ENCODE measurements around the gene PLEKHA7.
A peak's percentile ranks its signal among the peaks of the same experiment; 100 is the strongest.

Gene PLEKHA7

DNA sequence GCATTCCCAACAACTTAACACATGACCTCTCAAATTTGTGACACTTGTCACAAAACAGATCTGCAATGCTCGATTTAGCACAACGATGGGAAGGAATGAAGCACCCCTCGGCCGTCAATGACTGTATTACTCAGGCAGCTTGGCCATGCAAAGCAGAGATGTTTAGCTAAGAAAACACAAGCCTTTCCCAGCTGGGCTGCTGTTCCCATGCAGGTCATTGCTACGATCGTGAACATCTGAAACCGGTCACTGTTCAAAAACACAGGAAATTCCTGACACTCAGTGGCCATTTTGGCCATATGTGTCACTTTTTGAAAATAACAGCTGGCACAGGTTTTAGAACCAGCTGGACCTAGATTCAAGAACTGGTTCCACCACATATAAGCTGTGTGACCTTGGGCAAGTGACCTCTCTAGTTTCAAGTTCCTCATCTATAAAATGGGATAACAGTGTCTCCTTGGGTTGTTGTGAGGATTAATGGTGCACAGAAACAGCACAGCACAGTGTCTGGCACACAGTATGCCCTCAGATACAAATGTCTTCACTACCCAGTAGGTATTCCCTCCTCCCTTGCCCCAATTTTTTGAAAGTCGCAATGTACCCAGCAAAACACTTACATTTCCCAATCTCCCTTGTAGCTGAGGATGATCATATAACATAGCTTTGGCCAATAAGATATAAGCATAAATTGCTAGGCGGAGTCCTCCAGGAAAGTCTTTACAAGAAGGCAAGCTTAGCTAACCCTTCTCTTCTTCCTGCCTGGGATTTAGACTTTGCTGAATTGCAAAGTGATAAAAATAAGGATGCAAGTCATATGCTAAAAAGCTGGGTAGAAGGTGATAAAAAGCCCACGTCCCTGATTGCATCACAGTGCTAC is 182.7 kb downstream of the PLEKHA7 start:
- DNase-seq, result no peak

DNA sequence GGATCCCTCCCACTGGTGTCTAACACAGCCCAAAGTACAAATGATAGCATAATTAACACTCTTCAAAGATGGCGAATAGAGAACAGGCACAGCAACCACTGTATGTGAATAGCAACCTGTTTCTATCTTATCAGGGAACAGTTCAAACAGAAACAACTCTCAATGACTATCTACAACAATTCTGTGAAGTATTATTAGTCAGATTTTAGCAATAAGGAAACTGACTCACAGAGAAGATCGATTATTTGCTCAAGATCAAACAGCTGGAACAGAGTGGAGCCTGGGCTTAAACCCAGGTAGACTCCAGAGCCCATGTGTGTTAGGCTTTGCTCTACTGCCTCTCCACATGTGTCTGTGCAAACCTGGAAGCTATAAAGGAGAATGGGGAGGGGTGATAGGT is 187.1 kb downstream of the PLEKHA7 start:
- DNase-seq, result peak; percentile 42

DNA sequence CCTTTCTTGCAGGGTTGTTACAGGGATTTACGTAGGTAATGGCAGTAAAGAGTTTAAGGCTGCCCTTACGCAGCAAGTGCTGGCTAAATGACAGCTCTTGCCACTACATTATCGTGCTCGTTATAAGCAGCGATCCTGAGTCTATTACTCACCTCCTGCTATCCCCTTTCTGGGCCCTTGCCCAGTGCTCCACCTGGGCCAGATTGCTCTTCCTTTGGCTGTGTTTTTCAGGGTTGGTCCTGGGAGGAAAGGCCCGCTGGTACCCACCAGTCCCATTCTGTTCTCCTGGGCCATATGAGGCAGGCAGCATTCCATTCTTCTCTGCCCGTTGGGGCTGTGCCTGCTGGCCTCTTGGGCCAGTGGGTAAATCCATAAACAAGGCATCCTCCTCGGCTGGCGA is 188.2 kb downstream of the PLEKHA7 start:
- DNase-seq, result no peak

DNA sequence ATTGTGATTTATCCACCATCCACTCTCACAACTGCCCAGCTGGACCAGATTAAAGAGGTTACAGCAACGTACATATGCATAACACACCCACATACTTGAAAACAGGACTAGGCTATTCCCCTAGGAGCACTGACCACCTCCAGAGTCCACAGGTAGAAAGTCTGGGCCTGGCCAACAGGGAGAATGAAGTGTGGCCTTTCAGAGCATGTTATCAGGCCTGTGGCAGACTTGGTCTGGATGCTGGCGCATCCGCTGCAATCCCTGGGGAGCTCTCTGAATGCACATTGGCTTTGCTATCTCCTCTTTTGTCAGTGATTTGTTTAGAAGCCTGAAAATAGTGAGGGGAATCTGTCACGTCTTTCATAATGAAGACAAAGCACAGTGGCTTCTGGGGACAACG is 189.1 kb downstream of the PLEKHA7 start:
- no peak for DNase-seq

DNA sequence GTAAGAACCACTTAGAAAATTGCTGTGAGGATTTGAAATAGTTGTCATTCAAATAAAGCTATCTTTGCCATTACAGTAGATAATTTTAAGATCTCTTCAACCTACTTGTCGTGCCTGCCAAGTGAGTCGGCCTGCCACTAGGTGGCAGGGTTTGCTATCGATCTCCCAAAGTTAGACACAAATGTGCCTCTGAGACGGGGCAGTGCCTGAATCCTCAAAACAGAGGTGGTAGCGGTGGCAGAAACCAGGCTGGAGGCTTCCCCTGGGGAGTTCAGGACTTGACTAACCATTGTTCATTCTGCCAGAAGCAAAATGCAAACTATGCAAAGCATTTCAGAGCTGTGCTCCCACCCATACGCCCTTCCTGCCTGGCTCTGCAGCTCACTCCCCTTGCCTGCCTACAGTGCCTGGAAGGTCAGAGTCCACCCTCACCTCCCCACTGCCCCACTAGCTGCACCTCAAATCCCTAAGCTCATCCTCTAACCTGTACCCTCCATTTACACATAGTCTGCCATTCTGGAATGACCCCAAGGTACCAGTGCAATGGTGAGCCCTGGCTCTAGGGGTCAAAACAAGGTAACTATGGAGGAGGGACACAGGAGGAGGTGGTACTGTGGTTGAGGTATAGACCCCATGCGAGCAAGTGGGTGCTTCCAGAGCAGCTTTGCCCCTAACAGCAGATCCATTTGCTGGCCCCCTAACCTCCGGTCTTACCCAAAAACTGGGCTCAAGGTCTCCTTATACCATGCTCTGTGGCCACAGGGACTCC is 193.7 kb downstream of the PLEKHA7 start:
- peak; percentile 83 for DNase-seq

DNA sequence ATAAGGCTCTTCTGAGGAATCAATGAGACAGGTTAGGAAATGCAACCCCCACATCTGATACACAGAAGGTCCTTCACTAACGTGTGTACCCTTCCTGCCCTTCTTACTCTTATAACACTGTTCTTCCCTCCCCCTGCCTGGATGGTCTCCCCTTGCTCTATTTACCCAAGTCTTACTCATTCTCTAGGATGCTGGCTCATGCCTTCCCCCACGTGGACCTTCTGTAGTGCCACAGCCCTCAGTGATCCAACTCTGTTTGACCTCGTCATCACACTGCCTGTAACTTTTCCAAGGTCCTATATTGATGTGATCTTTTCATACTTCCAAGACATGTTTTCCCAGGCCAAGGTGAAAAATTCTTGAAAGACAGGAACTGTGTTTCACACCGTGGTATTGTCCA is 195.9 kb downstream of the PLEKHA7 start:
- no peak for DNase-seq

DNA sequence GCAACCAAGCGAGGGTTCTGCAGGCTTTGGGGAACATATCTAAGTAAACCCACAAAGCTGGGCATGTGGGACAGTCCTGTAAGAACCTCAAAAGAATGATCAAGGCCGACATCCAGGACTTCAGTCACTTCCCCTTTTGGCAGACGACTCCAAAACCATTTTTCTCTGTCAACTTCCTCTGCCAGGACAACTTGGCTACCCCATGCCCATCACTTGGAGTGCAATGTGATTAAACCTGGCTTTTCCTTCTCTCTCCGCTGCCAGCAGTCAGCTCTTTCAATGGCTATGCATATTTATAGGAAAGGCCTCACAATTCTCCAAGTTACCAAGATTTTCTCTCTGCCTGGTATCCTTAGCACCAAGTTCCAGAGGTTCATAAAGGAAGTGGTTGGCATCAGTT is 196.9 kb downstream of the PLEKHA7 start:
- DNase-seq, result no peak

DNA sequence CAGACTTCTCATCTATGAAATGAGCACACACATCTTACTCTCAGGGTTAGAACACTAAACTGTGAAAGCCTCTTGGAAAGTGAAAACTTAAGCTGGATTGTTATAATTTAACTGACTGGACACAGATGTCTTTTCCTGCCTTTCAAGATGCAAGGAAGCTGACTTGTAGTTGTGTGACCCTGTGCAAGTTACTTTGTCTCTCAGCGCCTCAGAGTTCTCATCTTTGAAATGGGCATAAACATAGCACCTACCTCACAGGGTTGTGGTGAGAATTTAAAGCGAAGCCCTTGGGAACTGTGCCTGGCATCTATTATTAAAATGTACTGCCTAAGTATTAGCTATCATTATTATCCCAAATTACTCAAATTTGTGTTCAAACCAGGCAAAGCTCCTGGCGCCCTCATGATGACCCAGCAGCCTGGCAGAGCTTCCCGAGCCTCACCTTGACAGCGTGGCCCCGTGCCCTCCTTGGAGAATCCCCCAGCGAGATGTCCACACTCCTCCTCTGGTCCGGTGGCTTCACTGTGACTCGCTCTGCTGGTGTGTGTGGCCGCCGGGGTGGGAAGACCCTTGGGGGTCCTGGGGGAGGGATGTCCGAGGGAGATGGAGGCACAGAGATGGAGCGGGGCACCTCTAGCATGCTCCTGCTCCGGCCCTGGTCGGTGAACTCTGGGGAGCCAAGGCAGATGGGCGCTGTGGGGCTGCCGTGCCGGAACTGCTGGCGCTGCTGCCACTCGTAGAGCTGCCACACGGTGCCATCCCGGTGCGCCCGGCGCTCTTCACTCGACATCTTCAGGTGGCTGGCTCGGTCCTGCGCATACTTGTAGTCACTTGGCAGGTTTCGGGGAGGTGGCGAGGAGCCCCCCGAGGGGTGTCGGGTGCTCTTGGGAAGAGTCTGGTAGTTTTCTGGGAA is 197.6 kb downstream of the PLEKHA7 start:
- DNase-seq, result no peak

DNA sequence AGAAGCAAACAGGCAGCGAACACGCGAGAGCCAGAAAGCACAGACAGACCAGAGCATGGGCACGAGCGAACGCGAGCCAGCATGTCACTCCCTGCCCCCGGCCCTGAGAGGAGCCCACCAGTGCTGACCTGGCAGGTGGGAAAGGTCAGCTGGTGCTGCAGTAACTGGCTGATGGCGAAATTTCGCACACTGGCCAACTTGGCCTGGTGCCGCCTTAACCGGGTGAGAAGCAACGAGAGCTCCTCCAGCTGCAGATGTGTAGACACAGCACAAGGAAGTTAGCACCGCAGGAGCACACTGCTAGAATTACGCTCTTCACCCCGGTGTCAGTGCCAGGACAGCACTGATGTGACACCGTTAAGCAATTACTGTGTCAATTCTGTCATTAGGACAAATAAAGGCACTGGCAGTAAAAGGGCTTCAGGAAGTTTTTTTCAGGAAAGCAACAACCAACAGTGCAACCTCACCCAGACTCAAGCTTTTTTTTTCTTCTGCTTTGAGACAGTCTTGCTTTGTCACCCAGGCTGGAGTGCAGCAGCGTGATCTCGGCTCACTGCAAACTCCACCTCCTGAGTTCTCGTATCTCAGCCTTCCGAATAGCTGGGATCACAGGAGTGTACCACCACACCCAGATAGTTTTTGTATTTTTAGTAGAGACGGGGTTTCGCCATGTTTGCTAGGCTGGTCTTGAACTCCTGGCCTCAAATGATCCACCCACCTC is 199.0 kb downstream of the PLEKHA7 start:
- no peak for DNase-seq

DNA sequence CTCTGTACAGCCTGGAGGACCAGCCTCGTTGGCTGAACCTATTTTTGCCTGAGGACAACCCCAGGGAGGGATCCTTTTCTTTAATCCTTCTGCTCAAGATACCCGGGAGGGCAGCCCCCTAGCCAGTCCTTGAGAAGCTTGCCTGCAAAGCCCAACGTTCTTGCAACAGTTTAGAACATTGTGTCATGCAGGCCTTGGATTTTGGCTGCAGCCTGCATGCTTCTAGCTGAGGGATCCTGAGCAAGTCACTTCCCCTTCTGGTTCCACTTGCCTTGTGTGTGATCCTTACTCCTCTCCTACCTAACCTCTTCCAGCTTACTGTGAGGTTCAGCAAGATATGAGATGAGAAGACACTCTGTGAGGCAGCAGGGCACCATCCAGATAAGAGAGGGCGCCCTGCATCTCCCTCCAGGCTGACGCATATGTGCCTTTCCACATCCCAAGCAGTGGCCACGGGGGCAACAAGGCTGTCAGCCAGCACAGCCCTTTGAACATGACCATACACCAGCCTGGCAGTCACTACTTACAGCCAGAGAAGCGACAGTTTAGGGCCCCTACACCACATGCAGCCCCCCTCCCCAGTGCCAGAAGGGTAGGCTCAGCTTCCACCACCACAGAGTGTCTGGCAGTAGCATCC is 199.7 kb downstream of the PLEKHA7 start:
- DNase-seq, result no peak

DNA sequence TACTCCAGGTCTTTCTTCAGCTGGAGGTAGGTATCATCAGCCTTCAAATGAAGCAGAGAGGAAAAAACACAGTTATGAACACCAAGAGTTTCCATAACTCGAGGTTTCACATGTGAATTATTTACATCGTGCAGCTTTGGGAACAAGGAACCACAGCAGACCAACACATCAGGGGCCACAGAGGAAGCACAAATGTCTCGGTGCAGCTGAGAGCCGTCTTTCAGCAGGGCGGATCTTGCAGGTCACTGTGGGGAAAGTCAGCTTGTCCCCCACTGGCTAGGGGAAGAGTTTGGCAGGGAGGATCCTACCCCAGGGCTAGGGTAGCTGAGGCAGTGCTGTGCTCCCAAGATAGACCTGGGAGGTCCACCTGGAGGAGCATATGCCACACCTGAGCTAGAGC is 201.1 kb downstream of the PLEKHA7 start:
- no peak for DNase-seq

DNA sequence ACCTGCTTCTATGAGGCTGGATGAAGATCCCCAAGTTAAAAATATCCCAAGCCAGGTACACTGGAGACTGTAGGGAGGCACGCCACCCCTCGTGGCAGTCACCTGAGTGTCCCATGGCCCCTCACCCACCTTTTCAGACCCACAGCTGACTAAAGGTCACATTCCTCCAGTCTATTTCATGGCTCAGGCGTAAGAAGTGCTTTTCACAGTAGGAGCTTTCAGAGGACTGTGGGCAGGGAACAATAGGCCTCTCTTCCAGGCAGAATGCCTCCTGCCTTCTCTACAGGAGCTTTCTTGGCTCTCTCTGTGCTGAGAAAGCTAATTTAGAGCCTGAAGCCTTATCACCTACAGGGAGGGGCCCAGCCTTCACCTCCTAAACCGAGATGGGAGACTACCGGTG is 201.9 kb downstream of the PLEKHA7 start:
- no peak for DNase-seq

DNA sequence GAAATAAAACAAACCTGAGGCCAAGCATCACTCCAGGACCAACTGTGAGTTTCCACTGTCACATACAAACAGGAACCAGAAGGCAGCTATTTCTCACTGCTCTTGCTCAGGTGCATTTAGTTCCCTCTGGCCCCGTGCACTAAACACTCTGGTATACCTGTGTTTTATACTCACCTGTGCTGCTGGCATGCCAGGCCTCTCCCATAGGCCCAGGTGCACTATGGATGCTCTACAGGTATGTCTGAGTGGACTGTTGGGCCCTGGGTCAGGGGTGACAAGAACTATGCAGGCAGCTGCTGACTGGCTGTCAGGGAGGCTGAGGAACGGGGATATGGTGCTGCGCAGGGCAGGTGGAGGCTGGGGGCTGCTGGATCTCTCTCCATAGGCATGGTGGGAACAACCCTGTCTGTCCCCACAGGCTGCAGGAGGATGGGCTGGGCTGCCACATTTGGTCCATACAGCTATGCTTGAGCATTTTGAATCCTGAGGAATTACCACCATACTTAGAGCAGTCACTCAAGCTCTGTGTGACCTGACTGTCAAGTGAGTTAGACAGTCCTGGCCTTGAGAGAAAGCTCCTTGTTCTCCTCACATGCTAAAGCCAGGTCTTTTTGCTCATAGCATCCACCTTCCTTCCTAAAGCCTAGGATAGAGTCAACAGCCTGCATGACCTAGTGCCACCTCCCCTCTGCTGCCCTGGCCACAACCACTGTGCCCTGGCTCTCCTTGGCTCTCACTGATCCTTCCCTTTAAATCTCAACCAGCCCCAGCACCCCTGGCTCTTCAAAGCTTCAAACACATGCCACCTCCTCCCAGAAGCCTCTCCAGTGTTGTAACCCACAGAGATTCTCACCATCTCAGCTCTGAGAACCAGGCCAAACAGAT is 202.8 kb downstream of the PLEKHA7 start:
- no peak for DNase-seq

DNA sequence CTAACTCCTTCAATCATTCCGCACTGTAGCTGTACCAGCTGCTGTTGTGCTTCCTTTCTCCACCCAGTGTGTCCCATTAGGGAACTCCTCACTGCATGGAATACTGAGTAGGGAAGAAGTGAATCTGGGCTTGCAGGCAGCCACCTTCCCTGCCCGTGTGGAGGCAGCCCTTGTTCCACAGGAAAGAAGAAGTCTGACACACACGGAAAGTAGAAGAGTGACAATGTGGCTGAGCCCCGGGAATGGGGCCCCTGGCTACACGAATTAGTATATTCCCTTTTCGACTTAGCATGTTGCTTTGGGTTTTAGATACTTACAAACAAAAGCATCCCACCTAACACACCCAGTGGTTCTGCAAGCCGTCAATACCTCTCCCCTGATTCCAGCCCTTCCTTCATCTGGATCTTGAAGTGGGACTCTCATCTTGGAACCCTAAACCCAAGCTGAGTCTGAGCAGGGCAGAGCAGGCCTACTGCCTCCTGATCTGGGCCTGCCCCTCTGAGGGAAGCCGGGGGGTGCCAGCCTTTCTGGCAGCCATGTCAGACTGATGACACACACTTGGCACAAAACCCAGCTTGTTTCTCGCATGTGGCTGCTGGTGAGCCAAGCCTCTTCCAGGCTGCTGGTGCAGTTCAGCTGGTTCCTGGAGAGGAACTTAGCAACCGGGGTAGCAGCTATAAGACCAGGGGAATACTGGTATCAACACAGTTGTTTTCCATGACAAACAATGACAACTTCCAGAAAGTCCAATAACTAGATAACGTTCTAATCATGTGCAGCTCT is 204.1 kb downstream of the PLEKHA7 start:
- no peak for DNase-seq

DNA sequence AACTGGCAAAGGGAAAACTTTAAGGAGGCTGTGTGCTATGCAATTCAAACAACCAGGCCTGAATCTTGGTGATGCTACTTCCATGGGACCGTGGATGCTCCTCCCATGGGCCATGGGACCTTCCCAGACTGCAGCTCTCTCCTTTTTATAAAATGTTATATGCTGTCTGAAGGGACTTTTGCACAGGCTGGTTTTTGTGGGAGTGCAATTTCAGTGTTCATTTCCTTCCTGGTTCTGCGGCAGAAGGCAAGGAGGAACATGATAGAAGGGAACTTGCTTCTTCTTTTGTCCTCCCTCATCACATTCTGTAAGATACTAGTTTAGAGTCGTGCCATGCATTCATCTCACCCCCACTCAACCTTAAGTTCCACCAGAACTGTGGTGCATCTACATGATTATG is 206.9 kb downstream of the PLEKHA7 start:
- DNase-seq, result no peak

DNA sequence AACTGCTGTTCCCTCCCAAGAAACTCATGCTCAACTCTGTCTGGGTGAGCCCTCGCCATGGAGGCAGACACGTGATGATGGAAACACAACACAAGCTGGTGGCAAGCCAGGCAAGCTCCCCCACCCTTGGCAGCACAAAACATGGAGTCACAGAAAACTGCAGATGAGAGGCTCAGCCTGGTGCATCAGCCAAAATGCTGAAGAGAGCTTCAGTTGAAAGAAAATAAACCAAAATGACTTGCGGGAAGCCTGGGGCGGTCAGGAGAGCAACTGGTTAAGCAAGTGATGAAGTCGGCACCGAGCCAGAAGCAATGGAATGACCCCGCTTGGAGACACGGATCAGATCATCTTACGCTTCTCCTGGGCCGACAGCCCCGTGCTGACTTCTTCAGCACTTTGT is 207.4 kb downstream of the PLEKHA7 start:
- DNase-seq, result no peak

DNA sequence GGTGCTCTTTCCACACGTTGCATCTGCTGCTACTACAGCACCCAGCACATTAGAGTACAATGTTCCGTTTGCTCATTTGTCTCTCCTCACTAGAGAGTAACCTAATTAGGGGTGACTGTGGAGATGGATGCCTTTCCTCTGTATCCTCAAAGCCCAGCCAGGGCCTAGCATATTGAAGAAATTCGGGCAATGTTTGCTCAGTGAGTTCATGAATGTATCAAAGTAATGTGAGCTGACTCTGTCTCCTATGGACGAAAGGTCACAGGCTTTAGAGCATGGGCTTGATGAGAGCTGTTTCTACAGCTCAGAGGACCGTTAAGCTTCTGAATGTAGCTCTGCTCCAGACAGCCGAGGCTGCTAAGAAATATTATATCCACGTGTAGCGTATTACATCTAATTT is 208.3 kb downstream of the PLEKHA7 start:
- no peak for DNase-seq

DNA sequence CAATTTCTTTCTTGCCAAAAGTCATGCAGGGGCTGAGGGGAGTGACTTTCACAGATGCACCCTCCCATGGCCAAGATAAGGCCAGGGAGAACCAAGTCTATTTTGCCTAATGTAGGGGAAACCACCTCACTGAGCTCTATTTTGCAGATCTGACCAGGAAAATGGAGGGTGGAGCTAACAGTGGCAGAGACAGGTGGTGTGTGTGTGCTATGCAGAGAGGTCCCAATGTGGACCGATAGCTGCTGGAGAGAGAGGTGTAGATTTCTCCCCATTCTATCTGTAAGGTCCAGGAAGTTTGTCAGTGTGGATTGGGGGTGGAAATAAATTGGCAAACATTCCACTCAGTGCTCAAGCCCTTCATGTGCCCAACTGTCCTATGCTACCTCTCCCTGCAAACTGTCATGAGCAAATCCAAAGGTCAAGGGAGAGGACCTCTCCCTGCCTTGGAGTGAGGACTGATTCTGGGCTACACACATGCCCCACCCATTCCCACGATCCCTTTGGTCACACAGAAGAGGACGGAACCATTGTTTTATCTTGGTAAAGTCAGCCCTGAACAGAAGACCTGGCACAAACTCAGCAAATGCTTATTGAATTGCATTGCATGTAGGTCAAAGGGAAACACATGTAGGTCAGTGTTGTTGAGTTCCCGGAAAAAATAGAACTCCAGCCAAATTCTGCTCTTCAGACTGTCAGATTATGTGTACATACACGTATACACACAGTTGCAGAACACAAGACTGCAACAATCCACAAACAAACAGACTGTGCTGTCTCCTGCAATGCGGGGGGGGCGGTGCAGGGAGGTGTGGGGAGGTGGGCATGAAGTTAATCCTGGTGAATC is 209.9 kb downstream of the PLEKHA7 start:
- DNase-seq, result no peak
